Neural progenitor cell (in vitro differentiated cells): ENCODE measurements around the gene ELOVL6.

Experiments
- CTCF ChIP-seq: fragments of 200-600 bp; sonication (generic); IDR thresholded peaks from 2 replicates; pipeline ENCODE4 v1.5.1; 2017; ENCODE audit warnings: antibody characterized with exemption, mild to moderate bottlenecking
- EZH2phosphoT487 ChIP-seq: fragments of 200-600 bp; sonication (generic); IDR thresholded peaks from 2 replicates; pipeline ENCODE4 v1.6.1; 2017; ENCODE audit warnings: antibody characterized with exemption

DNA sequence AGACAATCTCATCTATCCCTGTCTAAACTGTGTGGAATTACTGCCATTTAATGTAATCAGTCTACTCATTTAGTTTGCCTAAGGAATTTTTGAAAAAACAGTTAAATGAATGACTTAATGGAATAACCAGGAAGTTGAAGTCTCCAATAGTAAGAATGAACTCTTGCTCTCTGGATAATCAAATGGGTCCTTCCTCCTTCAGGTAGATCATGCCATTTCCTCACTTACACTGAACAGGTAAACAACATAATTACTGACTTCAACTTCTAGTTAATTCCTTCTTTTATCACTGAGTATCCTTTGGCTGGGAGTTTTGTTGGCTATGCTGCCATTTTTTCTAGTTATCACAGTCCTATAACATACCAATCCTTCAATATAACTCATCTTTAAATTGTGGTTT is 56.0 kb downstream of the ELOVL6 start:
- no peak for TF ChIP-seq CTCF
- no peak for TF ChIP-seq EZH2phosphoT487
